Heart right ventricle (tissue), 16 donors: ENCODE results near the gene KLF1. TPM values are rescaled to one million over a fixed set of nuclear protein-coding genes. Genes with fewer than 3 reads are reported as not detected.
A peak's percentile ranks its signal among the peaks of the same experiment; 100 is the strongest.
"Not testable (repeated sequence)": the region's sequence is repeated elsewhere in the genome, so short reads cannot be mapped to it uniquely, and the experiment has no call there.

ENCODE experiments used
- ATAC-seq, 8 donors: fragments of 200-7000 bp; cut with Tn5 transposase; one replicate each; pipeline ENCODE4 v1.9.1; 2020; ENCODE audit warnings: mild to moderate bottlenecking in 8 of 8, moderate library complexity in 8 of 8, moderate number of reproducible peaks in 1 of 8
- DNase-seq, 2 donors: peaks; one replicate each; pipeline ENCODE4 v3.0.0-alpha.2; 2020
- H3K27ac ChIP-seq, 10 donors: fragments of 200-600 bp; sonication (generic) in 2 of 10; one replicate each; pipeline versions ENCODE4 v1.5.0 to v1.8.0; 2020 to 2022; ENCODE audit warnings: mild to moderate bottlenecking in 3 of 10
- H3K27me3 ChIP-seq, 7 donors: fragments of 200-600 bp; one replicate each; pipeline ENCODE4 v1.8.0; 2021 to 2022; ENCODE audit warnings: mild to moderate bottlenecking in 2 of 7
- H3K36me3 ChIP-seq, 9 donors: fragments of 200-600 bp; sonication (generic) in 1 of 9; one replicate each; pipeline versions ENCODE4 v1.5.0 to v1.8.0; 2020 to 2022; ENCODE audit warnings: mild to moderate bottlenecking in 2 of 9
- H3K4me1 ChIP-seq, 9 donors: fragments of 200-600 bp; sonication (generic) in 1 of 9; one replicate each; pipeline versions ENCODE4 v1.5.0 to v1.8.0; 2020 to 2022; ENCODE audit warnings: mild to moderate bottlenecking in 4 of 9
- H3K4me3 ChIP-seq, 10 donors: fragments of 200-600 bp; sonication (generic) in 2 of 10; one replicate each; pipeline versions ENCODE4 v1.5.0 to v1.8.0; 2020 to 2022; ENCODE audit warnings: mild to moderate bottlenecking in 7 of 10, moderate library complexity in 2 of 10
- H3K9me3 ChIP-seq, 11 donors: fragments of 200-600 bp in 10 of 11; sonication (generic) in 2 of 11; one replicate each; pipeline versions ENCODE4 v1.5.0 to v1.8.0; 2013 to 2022; ENCODE audit warnings: mild to moderate bottlenecking in 2 of 11, control low read depth in 1 of 11, moderate library complexity in 1 of 11
- CTCF ChIP-seq, 9 donors: fragments of 200-600 bp; sonication (generic) in 2 of 9; IDR thresholded peaks; one replicate each; pipeline versions ENCODE4 v1.5.0 to v1.8.0; 2021 to 2022; ENCODE audit warnings: antibody characterized with exemption in 9 of 9, mild to moderate bottlenecking in 5 of 9, moderate library complexity in 1 of 9
- WGBS, 2 donors: extraction: QIAGEN DNeasy Blood & Tissue Kit; methylation state at CpG; one replicate each; pipeline ENCODE4 v1.1.7; 2013; ENCODE audit warnings: inconsistent platforms in 1 of 2; 5-methylcytosine and 5-hydroxymethylcytosine counted together
- intact Hi-C, 10 donors: fragments of 100-400 bp; cut with DNase I; formaldehyde crosslinking; loops; one replicate each; pipeline versions ENCODE4 v1.11.1 to v1.14.2; 2022
- polyA plus RNA-seq, 2 donors: library from polyadenylated mRNA; stranded (reverse); fragments of 200-250 nt; gene quantifications; one replicate each; pipeline ENCODE4 v1.2.3, GENCODE V29; 2013
- total RNA-seq, 10 donors: library from RNA; stranded (reverse); fragmentation: NEBNext Ultra II Directional in 3 of 10; extraction: Animal tissue kit (Norgen Biotek cat#: 25700) in 3 of 10; gene quantifications; one replicate each; pipeline versions ENCODE4 v1.2.1 to v1.2.4, GENCODE V29; 2021 to 2023
- donor health status: Arrhythmogenic right ventricular cardiomyopathy.
- donor health status: ischemic (EF 13 %, LVEDD 7.1; RV severe dilation, severe dysfunction).
- donor health status: healthy with polysubstance abuse.
- donor health status: DM: no; HTN: yes; CAD: no.
- donor health status: DM: no; HTN: no; CAD: no.
- donor health status: ischemic (EF 25% LVEDD 6.9; RV normal size, moderate dysfunction).
- donor health status: ischemic (EF 25% LVEDD 5.7; RV mildly dilated, moderate dysfunction).
- donor health status: healthy.
- donor health status: DM: yes; HTN: yes; CAD: no.
- donor health status: Ischemic cardiomyopathy.
- donor health status: ischemic (EF 35%, LVEDD 5.7; RV mildly dilated, moderate dysfunction).
- donor health status: nonischemic (EF 11% LVEDD 7.7; RV severe dilation, severe dysfunction).
- donor health status: DM: yes; HTN: yes; CAD: no.
- donor health status: PGD.
- donor health status: ischemic (EF 29% LVEDD 5.4; RV normal size, mild dysfunction).
- donor health status: nonischemic (EF 23%, LVEDD 6.1; RV moderate dilation, normal function).

The KLF1 gene
- total and polyA plus RNA-seq, 12 donors = 0.13 TPM; not detected in 11

GRCh38 chr19:12858041-12858928 lies 28.7 kb downstream of the KLF1 start:
- no peaks in the 10 kb centered on the region for H3K36me3 ChIP-seq
- DNase-seq = no peak
- H3K27me3 ChIP-seq = peaks cover 0 to 2% (median 0%) of the 10 kb centered on the region in 7 donors
- intact Hi-C loops = no loop called here
- no peak for TF ChIP-seq CTCF (IDR thresholded peaks at IDR 0.05)
- 94% methylated on average over 35 of the region's 35 CpGs for WGBS, 2 donors
- H3K4me3 ChIP-seq = no peak overlapping the region
- ATAC-seq = no peak
- H3K9me3 ChIP-seq = peaks cover 0 to 24% (median 5%) of the 10 kb centered on the region in 11 donors
- H3K4me1 ChIP-seq = no peaks in the 10 kb centered on the region
- H3K27ac ChIP-seq = no peak overlapping the region

- H3K4me3 ChIP-seq = no peak overlapping the region
- peaks cover 0 to 24% (median 5%) of the 10 kb centered on the region in 11 donors for H3K9me3 ChIP-seq
- TF ChIP-seq CTCF (IDR thresholded peaks at IDR 0.05) = no peak
- DNase-seq (no peak), ATAC-seq (no peak)
- intact Hi-C loops = no loop called here
- no peaks in the 10 kb centered on the region for H3K4me1 ChIP-seq
- WGBS, 2 donors = 71 to 81% methylated on average over 1 of the region's 1 CpG
- no peaks in the 10 kb centered on the region for H3K36me3 ChIP-seq
- H3K27me3 ChIP-seq = no peaks in the 10 kb centered on the region
- H3K27ac ChIP-seq = no peak overlapping the region
Measured at GRCh38 chr19:12856653-12857052, 30.3 kb downstream of the KLF1 start.

GRCh38 chr19:12847159-12848139 lies 39.6 kb downstream of the KLF1 start:
- Histone ChIP-seq H3K4me1 (peaks cover 0 to 10% (median 5%) of the 10 kb centered on the region in 9 donors), H3K27me3 (peaks cover 0 to 49% (median 34%) of the 10 kb centered on the region in 7 donors), H3K27ac (no peak overlapping the region), H3K36me3 (no peaks in the 10 kb centered on the region), H3K4me3 (peak overlapping the region in 8 of 10 donors; percentile 10 to 45 (median 26)), H3K9me3 (no peaks in the 10 kb centered on the region)
- ATAC-seq (peak; percentile 95 to 98 (median 96)), DNase-seq (peak; percentile 68 to 89)
- peak; percentile 98 to 100 (median 99) for TF ChIP-seq CTCF (IDR thresholded peaks at IDR 0.05)
- 14 to 15% methylated on average over 68 to 69 of the region's 69 CpGs for WGBS, 2 donors
- intact Hi-C loops = loop anchor here in 8 of 10 donors (2.0 to 10.0 kb wide), 9 partner anchors 73 to 285 kb away; partner anchors contain the start of gene HOOK2 (in 1 of the 8)

- intact Hi-C loops = loop anchor here in 8 of 10 donors (2.0 to 10.0 kb wide), 9 partner anchors 72 to 284 kb away; partner anchors contain the start of gene HOOK2 (in 1 of the 8)
Measured at GRCh38 chr19:12846613-12847012, 40.4 kb downstream of the KLF1 start.

More at GRCh38 chr19:12846613-12847012, 40.4 kb downstream of the KLF1 start:
- not testable (repeated sequence) for H3K9me3 ChIP-seq, ATAC-seq, H3K4me3 ChIP-seq, H3K27ac ChIP-seq, H3K36me3 ChIP-seq, DNase-seq
- WGBS, 2 donors = 84 to 87% methylated on average over 7 of the region's 7 CpGs
- Histone ChIP-seq H3K4me1 (peaks cover 0 to 10% (median 5%) of the 10 kb centered on the region in 9 donors), H3K27me3 (peaks cover 0 to 57% (median 42%) of the 10 kb centered on the region in 7 donors)
